ENCODE results near the gene HOXB4.

GRCh38 chr17:48551596-48552465 is 26.3 kb downstream of the HOXB4 start:
- TF ChIP-seq POLR2A (IDR thresholded peaks at IDR 0.05) (no peak), CTCF (IDR thresholded peaks at IDR 0.05) (no peak)

Measured in lower leg skin (tissue), 3 donors.